IMR-90 (cell line): ENCODE results near the gene NCDN. TPM values are rescaled to one million over a fixed set of nuclear protein-coding genes. Genes with fewer than 3 reads are reported as not detected.

Source experiments
- ATAC-seq: fragments of 200-7000 bp; cut with Tn5 transposase; 2 replicates; pipeline ENCODE4 v1.9.1; 2020; ENCODE audit warnings: low read depth, mild to moderate bottlenecking, moderate library complexity
- BruUV-seq: library from RNA; stranded (reverse); fragments of 400-500 nt; replicated peaks from 2 replicates; lab custom pipeline; 2021; lab: Mats Ljungman, UMichigan
- CTCF ChIA-PET: fragments of 300-600 bp; formaldehyde crosslinking; extraction: SDS; loops from one replicate; lab custom pipeline; 2021; ENCODE audit warnings: antibody characterized with exemption; lab: Yijun Ruan, JAX
- POLR2A ChIA-PET: fragments of 300-600 bp; sonication (Branson Sonifier 250); formaldehyde crosslinking; loops from one replicate; lab custom pipeline; 2022; ENCODE audit warnings: antibody characterized with exemption; ENCODE audit not compliant: unreplicated experiment; lab: Charles Lee
- DNase-seq: peaks from one replicate; pipeline ENCODE4 v3.0.0; 2013
- H2AFZ ChIP-seq: replicated peaks from 2 replicates; pipeline ENCODE3; 2013; ENCODE audit warnings: low read length, mild to moderate bottlenecking; ENCODE audit not compliant: poor library complexity
- H2AK5ac ChIP-seq: 2 replicates; pipeline ENCODE4 v1.6.1; 2013; ENCODE audit warnings: low read depth, low read length, inconsistent platforms
- H2AK9ac ChIP-seq: replicated peaks from 2 replicates; pipeline ENCODE3; 2013; ENCODE audit warnings: mild to moderate bottlenecking, low read depth, low read length, moderate library complexity; ENCODE audit not compliant: poor library complexity
- H2BK120ac ChIP-seq: 2 replicates; pipeline ENCODE4 v1.6.1; 2013; ENCODE audit warnings: low read depth, low read length, inconsistent platforms
- H2BK15ac ChIP-seq: 3 replicates; pipeline ENCODE4 v1.6.1; 2013; ENCODE audit warnings: low read depth, low read length, inconsistent platforms
- H2BK20ac ChIP-seq: 2 replicates; pipeline ENCODE4 v1.6.1; 2013; ENCODE audit warnings: low read depth, mild to moderate bottlenecking, inconsistent platforms, low read length, moderate library complexity
- H2BK5ac ChIP-seq: 2 replicates; pipeline ENCODE4 v1.6.1; 2013; ENCODE audit warnings: mild to moderate bottlenecking, low read depth, low read length, inconsistent platforms; ENCODE audit not compliant: poor library complexity, severe bottlenecking
- H3K14ac ChIP-seq: replicated peaks from 2 replicates; pipeline ENCODE4 v1.6.1; 2013; ENCODE audit warnings: low read depth, low read length, inconsistent platforms
- H3K18ac ChIP-seq: 2 replicates; pipeline ENCODE4 v1.6.1; 2013; ENCODE audit warnings: low read depth, low read length, control low read depth
- H3K23ac ChIP-seq: 2 replicates; pipeline ENCODE4 v1.6.1; 2013; ENCODE audit warnings: low read depth, low read length, inconsistent platforms
- H3K27ac ChIP-seq: 2 replicates; pipeline ENCODE4 v1.5.1; 2013; ENCODE audit warnings: mild to moderate bottlenecking, control low read depth, low read length; ENCODE audit not compliant: insufficient read depth
- H3K27me3 ChIP-seq: 2 replicates; pipeline ENCODE4 v1.6.1; 2013; ENCODE audit warnings: low read length; ENCODE audit not compliant: control insufficient read depth, insufficient read depth
- H3K36me3 ChIP-seq: 2 replicates; pipeline ENCODE4 v1.6.1; 2013; ENCODE audit warnings: low read length, mixed read lengths; ENCODE audit not compliant: control insufficient read depth, insufficient read depth
- H3K4ac ChIP-seq: 2 replicates; pipeline ENCODE4 v1.6.1; 2013; ENCODE audit warnings: low read depth, low read length, inconsistent platforms
- H3K4me1 ChIP-seq: 2 replicates; pipeline ENCODE4 v1.6.1; 2013; ENCODE audit warnings: low read length, mixed read lengths; ENCODE audit not compliant: control insufficient read depth, insufficient read depth
- H3K4me2 ChIP-seq: 2 replicates; pipeline ENCODE4 v1.6.1; 2013; ENCODE audit warnings: low read depth, mild to moderate bottlenecking, control low read depth, low read length, moderate library complexity
- H3K4me3 ChIP-seq: 2 replicates; pipeline ENCODE4 v1.5.1; 2013; ENCODE audit warnings: low read depth, mild to moderate bottlenecking, control low read depth, low read length, moderate library complexity; ENCODE audit not compliant: insufficient read depth
- H3K56ac ChIP-seq: 2 replicates; pipeline ENCODE4 v1.6.1; 2013; ENCODE audit warnings: low read length, inconsistent platforms; ENCODE audit not compliant: insufficient read depth; ENCODE audit errors: extremely low read depth
- H3K79me1 ChIP-seq, 2 experiments: 2 replicates each; pipeline ENCODE4 v1.6.1; 2013; ENCODE audit warnings: low read length in 2 of 2, inconsistent platforms in 1 of 2, low read depth in 1 of 2
- H3K9ac ChIP-seq: 2 replicates; pipeline ENCODE4 v1.6.1; 2013; ENCODE audit warnings: low read depth, low read length, control low read depth
- H3K9me1 ChIP-seq: 2 replicates; pipeline ENCODE4 v1.6.1; 2013; ENCODE audit warnings: low read length, inconsistent platforms; ENCODE audit not compliant: insufficient read depth
- H3K9me3 ChIP-seq: 2 replicates; pipeline ENCODE4 v1.6.1; 2013; ENCODE audit warnings: low read length; ENCODE audit not compliant: control insufficient read depth, insufficient read depth
- H4K20me1 ChIP-seq: 2 replicates; pipeline ENCODE4 v1.6.1; 2013; ENCODE audit warnings: low read length, inconsistent platforms; ENCODE audit not compliant: insufficient read depth
- H4K5ac ChIP-seq: 2 replicates; pipeline ENCODE4 v1.6.1; 2013; ENCODE audit warnings: mild to moderate bottlenecking, low read depth, low read length, control low read depth
- H4K8ac ChIP-seq, 2 experiments: 2 replicates each; pipeline ENCODE4 v1.6.1; 2013; ENCODE audit warnings: low read depth in 2 of 2, low read length in 2 of 2, control low read depth in 1 of 2, inconsistent platforms in 1 of 2
- H4K91ac ChIP-seq: 2 replicates; pipeline ENCODE4 v1.6.1; 2013; ENCODE audit warnings: low read depth, low read length, inconsistent platforms; ENCODE audit not compliant: insufficient read depth
- BHLHE40 ChIP-seq: fragments of 150-350 bp; IDR thresholded peaks from 2 replicates; pipeline ENCODE4 v1.6.1; 2016; ENCODE audit warnings: mild to moderate bottlenecking, low read depth, low read length
- CEBPB ChIP-seq: IDR thresholded peaks from 2 replicates; pipeline ENCODE4 v1.6.1; 2012; ENCODE audit warnings: low read depth, low read length, improper control_type of control experiment
- CHD1 ChIP-seq: IDR thresholded peaks from 2 replicates; pipeline ENCODE4 v1.6.1; 2012; ENCODE audit warnings: low read depth, low read length, improper control_type of control experiment
- ELK1 ChIP-seq: fragments of 150-350 bp; IDR thresholded peaks from 2 replicates; pipeline ENCODE4 v1.6.1; 2016; ENCODE audit warnings: low read depth, mild to moderate bottlenecking, low read length, moderate library complexity, borderline replicate concordance
- FOS ChIP-seq: fragments of 150-350 bp; IDR thresholded peaks from 2 replicates; pipeline ENCODE4 v1.6.1; 2016; ENCODE audit warnings: low read depth, low read length
- MAFK ChIP-seq: IDR thresholded peaks from 2 replicates; pipeline ENCODE4 v1.6.1; 2012; ENCODE audit warnings: low read depth, low read length, improper control_type of control experiment
- MXI1 ChIP-seq: IDR thresholded peaks from 2 replicates; pipeline ENCODE4 v1.6.1; 2012; ENCODE audit warnings: low read depth, mild to moderate bottlenecking, low read length, moderate library complexity, borderline replicate concordance
- NFE2L2 ChIP-seq: fragments of 150-350 bp; IDR thresholded peaks from 2 replicates; pipeline ENCODE4 v1.6.1; 2016; ENCODE audit warnings: low read depth, mild to moderate bottlenecking, low read length
- RCOR1 ChIP-seq: IDR thresholded peaks from 2 replicates; pipeline ENCODE4 v1.6.1; 2012; ENCODE audit warnings: mild to moderate bottlenecking, low read length, improper control_type of control experiment; ENCODE audit not compliant: insufficient replicate concordance
- SMC3 ChIP-seq: fragments of 150-350 bp; IDR thresholded peaks from 2 replicates; pipeline ENCODE4 v1.6.1; 2016; ENCODE audit warnings: low read depth, mild to moderate bottlenecking, antibody characterized with exemption, low read length, moderate library complexity
- WGBS, 2 experiments: methylation state at CpG; one replicate each; pipeline versions ENCODE4 v1.1.5 to v1.1.7; 2013; ENCODE audit warnings: missing lambda C conversion rate in 2 of 2; ENCODE audit not compliant: insufficient read length in 1 of 2; ENCODE audit errors: extremely low coverage in 2 of 2; 5-methylcytosine and 5-hydroxymethylcytosine counted together
- dilution Hi-C: fragments of 300-500 bp; cut with HindIII; formaldehyde crosslinking; loops from one replicate; pipeline ENCODE4 v1.14.3; 2018; ENCODE audit warnings: low sequenced_read_pairs; ENCODE audit not compliant: unreplicated experiment
- in situ Hi-C: fragments of 300-500 bp; cut with MboI; formaldehyde crosslinking; loops from 3 replicates; pipeline ENCODE4 v1.14.3; 2019; ENCODE audit warnings: low sequenced_read_pairs, inconsistent platforms, mixed read lengths
- intact Hi-C: fragments of 100-400 bp; cut with micrococcal nuclease; formaldehyde crosslinking; loops from 2 replicates; pipeline ENCODE4 v1.10.0; 2022
- polyA plus RNA-seq, 3 experiments: library from polyadenylated mRNA; depleted of rRNA; stranded (reverse); fragments of >200 nt; gene quantifications; 2 replicates each; pipeline ENCODE4 v1.2.3, GENCODE V29; 2012; ENCODE audit warnings: low replicate concordance in 1 of 3
- total RNA-seq: library from RNA; depleted of rRNA; stranded (reverse); fragments of >200 nt; gene quantifications from 2 replicates; pipeline ENCODE4 v1.2.3, GENCODE V29; 2012
- TF ChIP-seq, protein P1 (sequence below): conservative IDR thresholded peaks from 2 replicates; pipeline ENCODE4 v1.5.1; 2012; ENCODE audit warnings: mild to moderate bottlenecking, low read depth, low read length, improper control_type of control experiment

The NCDN gene
- total and polyA plus RNA-seq, 2 of the 4 experiments (the other 2 are of a cell fraction), result 10.0 to 38.8 TPM

DNA sequence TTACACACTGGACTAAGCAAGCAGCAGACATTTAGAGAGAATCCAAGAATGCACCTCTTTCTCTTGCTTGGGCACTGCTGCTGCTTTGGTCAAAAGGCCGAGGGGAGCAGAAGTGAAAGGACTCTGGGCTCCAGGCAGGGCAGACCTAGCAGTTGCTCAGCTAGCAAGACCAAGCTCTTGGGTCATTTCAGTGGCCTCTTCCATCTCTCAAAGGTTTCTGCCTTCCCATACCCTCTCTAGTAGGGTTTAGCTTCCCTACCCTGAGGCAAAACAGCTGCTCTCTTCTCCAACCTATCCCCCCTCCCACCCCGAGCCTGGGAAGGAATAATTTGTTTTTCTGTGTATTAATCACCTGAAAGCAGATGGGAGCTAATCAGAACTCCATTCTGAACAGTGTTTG is 41.3 kb downstream of the NCDN start:
- POLR2A ChIA-PET, result no interaction called here
- Histone ChIP-seq H2BK5ac (no peak overlapping the region), H3K36me3 (peaks cover 24% of the 10 kb centered on the region), H3K4me2 (no peak overlapping the region), H2AK5ac (no peak overlapping the region), H3K27me3 (no peaks in the 10 kb centered on the region), H2BK120ac (no peak overlapping the region), H3K9me3 (no peaks in the 10 kb centered on the region), H3K18ac (no peak overlapping the region), H3K9me1 (peaks cover 10% of the 10 kb centered on the region), H3K4me1 (no peaks in the 10 kb centered on the region), H3K4ac (no peak overlapping the region), H4K5ac (no peak overlapping the region), H4K91ac (no peak overlapping the region), H2BK15ac (no peak overlapping the region), H3K23ac (no peak overlapping the region), H2AK9ac (no peak overlapping the region), H4K8ac (no peak overlapping the region), H2BK20ac (no peak overlapping the region), H3K4me3 (no peak overlapping the region), H3K14ac (no peak overlapping the region), H3K56ac (no peak overlapping the region), H3K27ac (no peak overlapping the region), H2AFZ (no peak overlapping the region), H4K20me1 (no peaks in the 10 kb centered on the region; the same call in 1 of the 2 replicates), H3K9ac (no peak overlapping the region), H3K79me1 (peaks cover 6% of the 10 kb centered on the region in 2 experiments; a peak in 2 of 4 replicates)
- CTCF ChIA-PET, result no interaction called here
- ATAC-seq (no peak), DNase-seq (no peak)
- in situ Hi-C loops, result no loop called here
- intact Hi-C loops, result no loop called here
- TF ChIP-seq BHLHE40 (no peak), RCOR1 (no peak), CHD1 (no peak), MAFK (no peak), FOS (no peak), CEBPB (no peak), NFE2L2 (no peak), SMC3 (no peak), ELK1 (no peak), MXI1 (no peak)
- TF ChIP-seq, protein P1, sequence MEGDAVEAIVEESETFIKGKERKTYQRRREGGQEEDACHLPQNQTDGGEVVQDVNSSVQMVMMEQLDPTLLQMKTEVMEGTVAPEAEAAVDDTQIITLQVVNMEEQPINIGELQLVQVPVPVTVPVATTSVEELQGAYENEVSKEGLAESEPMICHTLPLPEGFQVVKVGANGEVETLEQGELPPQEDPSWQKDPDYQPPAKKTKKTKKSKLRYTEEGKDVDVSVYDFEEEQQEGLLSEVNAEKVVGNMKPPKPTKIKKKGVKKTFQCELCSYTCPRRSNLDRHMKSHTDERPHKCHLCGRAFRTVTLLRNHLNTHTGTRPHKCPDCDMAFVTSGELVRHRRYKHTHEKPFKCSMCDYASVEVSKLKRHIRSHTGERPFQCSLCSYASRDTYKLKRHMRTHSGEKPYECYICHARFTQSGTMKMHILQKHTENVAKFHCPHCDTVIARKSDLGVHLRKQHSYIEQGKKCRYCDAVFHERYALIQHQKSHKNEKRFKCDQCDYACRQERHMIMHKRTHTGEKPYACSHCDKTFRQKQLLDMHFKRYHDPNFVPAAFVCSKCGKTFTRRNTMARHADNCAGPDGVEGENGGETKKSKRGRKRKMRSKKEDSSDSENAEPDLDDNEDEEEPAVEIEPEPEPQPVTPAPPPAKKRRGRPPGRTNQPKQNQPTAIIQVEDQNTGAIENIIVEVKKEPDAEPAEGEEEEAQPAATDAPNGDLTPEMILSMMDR, result no peak
- no TSS peak for BruUV-seq
- 100% methylated on average over 1 of the region's 2 CpGs; no CpG with 5 or more reads in 1 of the 2 experiments for WGBS, 2 experiments
- dilution Hi-C loops, result no loop called here
